GM20431 (cell line): Measurements from ENCODE around the gene SHOC2.

Experiments
- in situ Hi-C: fragments of 300-500 bp; cut with MseI, MboI; formaldehyde crosslinking; loops from one replicate; pipeline ENCODE4 v1.15.0; 2020; ENCODE audit warnings: low sequenced_read_pairs; ENCODE audit not compliant: unreplicated experiment

SHOC2 gene

DNA sequence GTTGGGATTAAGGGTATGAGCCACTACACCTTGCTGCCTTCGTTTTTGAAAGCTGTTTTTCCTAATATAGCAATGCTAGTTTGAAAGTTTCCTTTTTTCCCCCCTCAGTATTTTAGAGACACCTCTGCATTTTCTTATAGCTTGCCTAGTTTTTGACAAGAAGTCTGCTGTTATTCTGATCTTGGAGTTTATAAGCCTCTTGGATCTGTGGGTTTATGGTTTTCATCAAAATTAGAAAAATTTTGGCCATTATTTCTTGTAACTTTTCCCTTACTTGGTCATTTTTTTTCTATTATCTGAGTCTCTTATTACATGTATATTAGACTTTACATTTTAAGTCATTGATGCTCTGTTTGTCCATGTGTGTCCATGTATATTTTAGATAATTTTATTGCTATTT is 57.2 kb downstream of the SHOC2 start:
- in situ Hi-C loops = no loop called here

DNA sequence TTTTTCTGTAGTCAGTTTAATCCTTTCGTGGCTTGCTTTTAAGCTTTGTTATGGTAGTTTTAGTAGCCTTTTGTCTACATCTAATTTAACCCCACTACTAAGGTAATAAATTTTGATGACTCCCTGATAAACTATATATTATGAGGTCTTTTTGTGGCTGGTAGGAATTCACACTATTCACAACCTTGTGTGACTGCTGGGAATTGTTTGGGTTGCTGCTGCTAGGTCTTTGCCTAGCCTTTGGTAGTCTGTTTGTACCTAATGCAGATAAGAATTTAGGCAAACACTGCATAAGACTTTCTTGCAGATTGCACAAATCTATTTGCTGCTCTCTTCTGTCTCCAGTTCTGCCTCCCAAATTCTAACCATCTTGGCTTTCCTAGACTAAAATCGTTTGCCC is 58.3 kb downstream of the SHOC2 start:
- in situ Hi-C loops = no loop called here

DNA sequence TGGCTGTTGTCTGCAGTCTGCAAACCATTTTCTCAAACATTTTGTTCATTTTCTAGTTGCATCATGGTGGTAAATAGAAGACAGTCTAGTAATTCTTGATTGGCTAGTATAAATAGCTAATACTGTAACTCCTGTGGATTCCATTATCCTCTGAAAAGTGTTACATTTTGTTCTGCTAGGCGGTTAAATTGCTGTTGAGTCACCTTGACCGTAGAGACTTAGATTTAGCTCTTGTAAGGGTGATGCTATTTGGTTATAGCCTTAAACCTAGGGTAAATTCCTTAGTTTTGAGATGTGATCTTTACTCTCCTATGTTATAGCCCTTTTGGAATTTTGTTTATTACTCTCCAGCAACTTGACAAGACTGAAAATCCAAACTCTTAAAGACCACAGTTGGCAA is 58.8 kb downstream of the SHOC2 start:
- in situ Hi-C loops = no loop called here

DNA sequence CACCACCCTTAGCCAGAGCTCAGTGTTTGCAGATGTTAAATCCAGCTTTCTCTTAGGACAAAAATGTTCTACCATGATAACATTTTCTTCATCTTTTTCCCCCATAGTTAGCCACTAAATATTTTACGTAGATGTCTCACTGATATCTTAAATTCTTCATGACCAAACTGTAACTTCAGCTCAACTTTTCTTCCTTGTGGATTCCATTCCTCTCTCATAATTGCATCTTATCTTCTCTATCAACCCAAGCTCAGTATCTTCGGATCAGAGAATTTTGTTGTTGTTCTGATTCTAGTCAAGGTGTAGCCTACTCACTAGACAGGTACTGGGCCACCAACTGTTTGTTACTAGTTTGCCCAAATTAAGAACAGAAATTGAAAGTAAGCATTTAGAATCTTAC is 60.2 kb downstream of the SHOC2 start:
- in situ Hi-C loops = no loop called here

DNA sequence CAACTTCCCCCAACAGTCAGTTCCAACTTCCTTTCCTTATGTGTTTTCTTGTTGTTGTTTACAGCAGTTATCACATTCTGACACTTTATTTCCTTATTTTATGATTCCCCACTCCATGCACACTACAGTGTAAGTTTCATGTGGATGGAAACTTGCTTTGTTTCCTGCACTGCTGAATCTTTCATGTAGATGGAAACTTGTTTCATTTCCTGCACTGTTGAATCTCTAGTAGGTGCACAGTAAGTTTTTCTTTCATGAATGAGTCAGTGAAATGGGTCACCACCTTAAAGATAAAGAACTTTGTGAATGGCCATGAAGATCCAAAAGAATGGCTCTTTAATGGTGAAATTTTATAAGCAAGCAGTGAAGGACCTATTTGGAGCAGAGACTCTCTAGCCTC is 61.4 kb downstream of the SHOC2 start:
- in situ Hi-C loops = no loop called here

DNA sequence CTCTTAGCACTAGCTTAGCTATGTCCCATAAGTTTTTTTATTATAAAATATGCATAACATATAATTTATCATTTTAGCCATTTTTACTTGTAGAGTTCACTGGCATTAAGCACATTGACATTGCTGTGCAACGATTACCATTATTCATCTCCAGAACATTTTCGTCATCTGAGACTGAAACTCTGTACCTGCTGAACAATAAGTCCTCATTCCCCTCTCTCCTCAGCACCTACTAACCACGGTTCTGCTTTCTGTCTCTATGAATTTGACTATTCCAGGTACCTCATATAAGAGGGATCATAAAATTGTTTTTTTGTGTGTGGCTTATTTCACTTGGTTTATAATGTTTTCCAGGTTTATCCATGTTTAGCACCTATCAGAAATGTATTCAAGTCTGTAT is 64.1 kb downstream of the SHOC2 start:
- in situ Hi-C loops = no loop called here

DNA sequence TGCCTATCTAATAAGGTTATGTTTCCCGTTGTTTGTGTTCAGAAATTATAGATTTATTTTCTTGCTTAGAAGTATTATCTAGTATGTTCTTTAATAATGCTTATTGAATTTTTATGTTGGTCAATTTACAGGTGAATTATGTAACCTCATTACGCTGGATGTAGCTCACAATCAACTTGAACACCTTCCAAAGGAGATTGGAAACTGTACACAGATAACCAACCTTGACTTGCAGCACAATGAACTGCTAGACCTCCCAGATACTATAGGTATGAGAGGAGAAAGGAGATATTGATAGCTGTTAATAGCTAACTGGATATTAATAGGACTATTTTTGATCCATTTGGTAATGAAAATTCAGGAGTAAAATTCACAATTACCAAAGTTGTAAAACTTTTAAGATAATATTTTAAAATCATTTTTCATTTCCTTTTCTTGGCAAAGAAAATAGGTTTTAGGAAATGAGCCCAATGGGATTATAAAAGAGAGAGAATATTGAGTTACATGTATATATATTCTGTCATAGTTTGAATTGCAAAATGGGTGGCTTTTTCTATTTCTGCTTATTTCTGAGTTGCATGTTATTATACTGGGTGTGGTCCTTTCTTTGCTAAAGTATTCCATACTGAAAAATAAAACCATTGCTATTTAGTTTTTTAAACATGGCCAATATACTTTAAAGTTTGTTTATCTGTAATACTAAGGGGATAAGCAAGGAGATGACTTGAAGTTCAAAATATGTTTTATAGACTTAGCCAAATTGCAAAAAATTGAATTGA is 66.3 kb downstream of the SHOC2 start:
- in situ Hi-C loops = no loop called here

DNA sequence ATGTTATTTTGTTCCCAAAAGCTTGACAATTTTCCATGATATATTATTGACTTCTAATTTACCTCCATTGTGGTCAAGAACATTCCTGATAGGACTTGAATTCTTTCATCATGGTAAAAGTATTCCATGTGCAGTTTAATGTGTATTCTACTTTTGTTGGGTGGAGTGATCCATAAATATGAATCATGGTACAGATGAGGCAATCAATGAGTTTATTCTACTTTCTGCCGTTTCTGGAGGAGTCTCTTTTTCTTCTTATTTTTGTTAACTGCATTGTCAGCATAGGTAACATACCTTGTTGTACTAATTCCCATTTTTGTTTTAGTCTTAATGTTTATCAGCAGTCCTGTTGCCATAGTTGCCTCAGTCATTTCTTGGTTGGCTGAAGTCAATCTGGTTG is 69.6 kb downstream of the SHOC2 start:
- in situ Hi-C loops = no loop called here

DNA sequence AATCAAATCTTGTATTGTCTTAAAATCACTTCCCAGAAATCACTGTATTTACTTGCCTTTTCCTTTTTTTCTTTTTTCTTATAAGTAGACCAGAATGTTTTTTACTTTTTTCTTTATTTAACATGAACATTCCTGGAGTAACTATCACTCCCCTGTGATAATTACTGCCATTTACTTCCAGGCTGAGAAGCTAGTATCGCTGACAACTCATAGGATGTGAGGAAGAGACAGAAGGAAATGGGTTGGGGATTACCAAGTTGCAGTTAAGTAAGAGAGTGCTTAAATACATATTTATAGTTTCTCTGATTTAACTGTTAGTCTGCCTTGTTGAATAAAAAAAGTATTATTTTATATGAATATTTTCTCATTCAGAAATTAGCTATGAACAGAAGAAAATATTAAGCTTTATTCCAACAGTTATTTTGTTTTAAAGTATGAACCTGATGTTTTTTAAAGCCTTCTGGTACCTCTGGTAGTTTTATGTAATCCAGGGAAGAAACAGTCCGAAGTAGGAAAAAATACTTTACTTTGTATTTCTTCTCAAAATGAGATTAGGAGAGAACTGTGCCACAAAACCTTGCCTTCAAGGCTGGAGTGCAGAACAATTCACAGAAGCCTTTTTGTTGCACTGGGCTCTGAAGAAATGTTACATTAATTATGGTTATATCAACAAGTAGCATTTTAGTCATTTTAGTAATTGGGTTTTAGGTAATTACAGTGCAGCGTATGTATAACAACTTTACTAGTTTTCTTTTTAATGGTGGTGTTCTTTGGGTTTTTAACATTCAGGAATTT is 72.8 kb downstream of the SHOC2 start:
- in situ Hi-C loops = no loop called here

DNA sequence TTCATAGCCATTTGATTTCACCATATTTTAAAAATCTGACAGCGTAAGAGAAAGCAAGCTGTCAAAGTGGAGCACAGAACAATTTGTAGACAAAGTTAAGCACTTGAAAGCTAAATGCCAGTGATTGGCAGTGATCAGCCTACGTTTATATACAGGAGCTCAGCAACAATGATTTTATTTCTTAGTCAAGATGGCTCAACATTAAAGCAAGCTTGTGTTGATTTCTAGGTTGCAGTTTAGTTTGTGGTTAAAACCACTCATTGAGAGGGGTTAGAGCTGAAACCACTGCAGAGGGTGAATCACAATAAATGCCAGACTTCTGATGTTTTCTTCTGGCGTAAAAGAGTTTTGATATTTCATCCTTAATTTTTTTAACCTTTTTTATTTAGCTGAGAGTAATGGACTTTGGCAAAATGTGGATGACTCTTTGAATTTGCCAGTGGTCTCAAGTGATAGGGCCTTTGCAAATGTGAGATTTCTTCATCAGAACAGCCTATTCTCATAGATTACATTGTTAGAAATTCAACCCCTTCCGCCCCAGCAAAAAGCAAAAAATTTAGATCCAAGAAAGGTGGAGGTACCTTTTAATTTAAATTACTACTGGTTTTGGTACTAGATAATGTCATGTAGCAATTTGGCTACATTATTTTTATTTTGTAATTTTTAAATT is 73.8 kb downstream of the SHOC2 start:
- in situ Hi-C loops = no loop called here

DNA sequence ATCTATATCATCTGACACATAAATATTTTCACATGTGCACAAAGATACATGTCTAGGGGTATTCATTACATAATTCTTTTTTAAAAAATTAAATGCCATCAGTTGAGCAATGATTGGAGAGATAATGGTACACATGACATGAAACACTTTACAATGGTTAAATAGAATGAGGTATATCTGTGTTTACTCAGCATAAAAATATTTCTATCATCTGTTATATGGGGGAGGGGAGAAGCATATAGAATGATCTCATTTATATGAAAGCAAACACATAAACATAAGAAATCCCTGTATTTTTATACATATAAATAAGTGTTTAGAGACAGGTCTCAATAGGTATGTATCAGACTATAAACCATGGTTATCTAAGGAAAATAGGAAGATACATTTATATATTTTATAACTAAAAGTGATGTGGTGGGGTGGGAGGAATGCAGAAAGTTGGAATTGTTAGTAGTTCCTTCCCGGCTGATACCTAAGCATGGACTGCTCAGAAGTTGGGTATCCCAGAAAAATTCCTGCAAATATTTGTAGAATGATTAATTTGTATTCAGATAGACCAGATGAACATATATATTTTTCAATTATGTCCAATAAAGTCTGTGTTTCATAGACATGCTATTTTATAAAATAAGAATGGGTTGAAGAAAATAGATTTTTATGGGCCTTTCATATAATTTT is 75.1 kb downstream of the SHOC2 start:
- in situ Hi-C loops = no loop called here

DNA sequence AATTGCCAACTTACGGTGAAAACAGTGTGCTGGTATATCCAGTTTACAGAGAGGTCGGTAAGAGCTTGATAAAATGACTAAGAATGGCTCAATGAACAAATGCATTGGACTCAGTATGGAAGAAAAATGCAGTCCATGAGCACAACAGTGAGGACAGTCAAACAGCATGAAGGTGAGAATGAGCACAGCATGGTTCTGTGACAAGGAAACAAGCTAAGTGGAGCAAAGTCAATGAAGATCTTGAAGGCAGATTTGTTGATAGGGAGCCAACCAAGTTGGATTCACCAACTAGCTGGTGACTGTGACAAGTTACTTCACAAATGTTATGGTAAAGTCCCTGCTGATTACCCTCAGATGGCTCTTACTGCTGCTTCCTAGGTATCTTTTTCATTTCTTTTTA is 75.9 kb downstream of the SHOC2 start:
- in situ Hi-C loops = no loop called here

DNA sequence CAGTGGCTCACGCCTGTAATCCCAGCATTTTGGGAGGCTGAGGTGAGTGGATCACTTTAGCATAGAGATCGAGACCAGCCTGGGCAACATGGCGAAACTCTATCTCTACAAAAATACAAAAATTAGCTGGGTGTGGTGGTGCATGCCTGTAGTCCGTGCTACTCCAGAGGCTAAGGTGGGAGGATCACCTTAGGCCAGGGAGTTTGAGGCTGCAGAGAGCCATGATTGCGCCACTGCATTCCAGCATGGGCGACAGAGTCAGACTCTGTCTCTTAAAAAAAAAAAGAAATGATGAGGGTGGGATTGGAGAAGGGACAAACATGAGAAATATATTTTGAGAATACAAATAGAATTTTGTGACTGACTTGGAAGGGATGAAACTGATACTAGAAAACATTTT is 76.9 kb downstream of the SHOC2 start:
- in situ Hi-C loops = no loop called here

DNA sequence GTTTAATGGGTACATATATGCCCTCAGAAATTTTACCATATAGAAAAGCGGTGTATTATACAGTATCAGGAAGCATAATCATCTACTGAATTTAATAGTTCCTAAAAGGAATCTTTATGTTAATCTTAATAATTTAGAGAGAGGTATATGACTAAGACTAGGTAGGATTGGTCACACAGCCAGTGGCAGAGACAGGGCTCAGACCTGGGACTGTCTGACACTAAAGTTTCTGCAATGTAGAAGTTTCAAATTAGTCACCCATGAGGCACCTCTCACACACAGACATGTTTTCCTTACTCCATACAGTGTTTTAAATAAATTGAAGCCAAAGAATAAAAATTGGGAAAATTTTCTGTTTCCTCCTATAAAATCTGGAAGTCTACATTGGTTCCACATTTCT is 84.6 kb downstream of the SHOC2 start:
- in situ Hi-C loops = no loop called here

DNA sequence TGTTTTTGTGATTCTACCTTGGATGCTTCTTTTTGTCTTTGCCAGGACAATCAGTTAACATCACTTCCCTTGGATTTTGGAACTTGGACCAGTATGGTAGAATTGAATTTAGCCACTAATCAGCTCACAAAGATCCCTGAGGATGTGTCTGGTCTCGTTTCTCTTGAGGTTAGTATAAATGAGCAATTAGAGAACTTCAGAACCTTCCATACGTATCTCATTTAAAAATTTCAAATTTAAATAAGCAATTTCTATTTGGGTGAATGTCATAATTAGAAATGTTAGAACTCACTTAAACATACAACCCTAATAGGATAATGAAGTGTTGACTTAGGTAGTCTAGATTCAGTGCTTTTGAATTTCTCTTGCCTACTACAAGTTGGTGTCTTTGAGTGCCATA is 88.1 kb downstream of the SHOC2 start:
- in situ Hi-C loops = no loop called here

DNA sequence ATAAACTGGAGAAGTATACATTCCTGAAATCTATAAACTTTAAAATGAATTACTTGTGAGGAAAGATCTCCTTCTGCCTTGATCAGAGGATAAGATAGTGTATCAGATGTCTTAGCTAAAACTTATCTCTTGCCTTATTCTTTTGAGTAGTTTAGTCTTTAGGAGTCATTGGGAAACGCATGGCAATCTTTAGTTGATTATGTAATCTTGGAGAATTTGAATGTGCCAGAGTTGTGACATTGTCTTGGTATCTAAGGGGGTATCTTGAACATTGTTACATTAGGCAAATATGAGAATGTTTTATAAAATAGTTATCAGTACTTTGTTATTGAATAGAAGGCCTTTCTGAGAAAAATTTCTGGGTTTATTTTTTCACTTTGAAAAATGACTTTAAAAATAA is 95.8 kb downstream of the SHOC2 start:
- in situ Hi-C loops = no loop called here

DNA sequence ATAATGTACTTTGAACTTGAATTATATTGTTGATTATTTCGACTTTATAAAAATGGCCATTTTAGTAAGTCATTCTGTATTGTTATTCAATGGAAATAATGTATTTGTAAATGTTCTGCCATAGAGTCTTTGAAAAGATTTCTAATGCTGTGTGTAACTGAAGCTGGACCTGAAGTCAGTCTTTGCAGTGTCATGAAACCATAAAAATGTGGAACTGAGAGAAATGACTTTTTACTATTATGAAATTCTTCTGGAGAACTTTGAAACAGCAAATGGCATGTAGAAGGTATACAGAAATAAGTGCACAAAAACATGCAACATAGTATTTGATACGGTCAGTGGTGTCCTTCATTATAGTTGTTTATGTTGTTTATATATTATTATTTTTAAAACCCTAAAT is 97.7 kb downstream of the SHOC2 start:
- in situ Hi-C loops = no loop called here

DNA sequence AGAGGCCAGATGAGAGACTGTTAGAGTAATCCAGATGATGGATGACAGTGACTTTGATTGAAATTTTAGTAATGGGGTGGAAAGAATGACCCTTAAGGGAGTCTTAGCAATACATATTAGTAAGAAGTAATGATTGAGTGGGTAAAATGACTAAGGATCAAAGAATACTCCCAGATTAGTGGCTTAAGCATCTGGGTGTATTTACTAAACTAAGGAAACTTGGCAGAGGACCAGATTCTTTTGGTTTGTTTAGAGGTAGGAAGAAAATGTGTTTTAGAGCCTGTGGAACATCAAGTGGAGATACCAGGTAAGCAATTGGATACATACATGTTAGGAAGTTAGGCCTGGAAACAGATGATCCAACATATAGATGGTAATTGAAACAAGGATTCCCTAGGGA is 98.6 kb downstream of the SHOC2 start:
- in situ Hi-C loops = no loop called here

DNA sequence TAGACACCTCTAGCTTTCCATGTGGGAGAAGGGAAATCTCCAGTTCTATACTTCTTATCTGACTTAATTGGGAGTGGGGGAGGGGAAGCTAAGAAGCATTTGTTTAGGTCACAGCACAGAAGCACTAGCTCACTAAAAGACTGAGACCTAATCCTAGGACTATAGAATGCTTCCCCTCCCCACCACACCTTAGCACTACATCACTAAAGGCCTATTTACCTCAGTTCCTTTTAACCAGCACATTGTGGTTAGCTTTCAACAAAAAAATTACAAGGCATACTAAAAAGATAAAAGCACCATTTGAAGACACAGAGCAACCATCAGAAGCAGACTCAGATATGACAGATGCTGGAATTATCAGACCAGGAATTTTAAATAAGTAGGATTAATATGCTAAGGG is 103.7 kb downstream of the SHOC2 start:
- in situ Hi-C loops = no loop called here

DNA sequence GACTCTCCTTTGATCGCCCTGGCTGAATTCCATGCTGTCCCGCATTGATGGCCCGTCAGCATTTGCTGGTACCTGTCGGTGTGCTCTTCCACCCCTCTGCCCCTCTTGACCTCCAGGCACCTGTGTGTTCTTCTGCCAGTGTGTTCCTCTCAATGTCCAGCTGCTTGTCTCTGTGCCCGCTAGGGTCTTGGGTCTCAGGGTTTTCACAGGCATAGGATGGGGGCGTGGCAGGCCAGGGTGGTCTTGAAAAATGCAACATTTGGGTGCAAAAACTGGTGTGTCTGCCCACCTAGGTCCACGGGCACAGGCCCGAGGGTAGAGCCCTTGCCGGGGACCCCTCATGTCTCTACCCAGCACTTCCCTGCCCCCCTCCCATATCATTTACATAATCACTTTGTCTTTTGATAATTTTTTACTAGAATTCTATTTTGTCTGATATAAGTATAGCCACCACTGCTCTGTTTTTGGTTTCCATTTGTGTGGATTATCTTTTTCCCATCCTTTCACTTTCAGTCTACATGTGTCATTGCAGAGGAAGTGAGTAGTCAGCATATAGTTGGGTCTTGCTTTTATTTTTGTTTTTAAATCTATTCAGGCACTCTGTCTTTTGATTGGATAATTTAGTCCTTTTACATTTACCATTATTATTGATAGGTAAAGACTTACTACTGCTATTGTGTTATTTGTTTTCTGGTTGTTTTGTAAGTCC is 110.8 kb downstream of the SHOC2 start:
- in situ Hi-C loops = no loop called here
